ENCODE data around the gene COASY.

COASY gene

DNA sequence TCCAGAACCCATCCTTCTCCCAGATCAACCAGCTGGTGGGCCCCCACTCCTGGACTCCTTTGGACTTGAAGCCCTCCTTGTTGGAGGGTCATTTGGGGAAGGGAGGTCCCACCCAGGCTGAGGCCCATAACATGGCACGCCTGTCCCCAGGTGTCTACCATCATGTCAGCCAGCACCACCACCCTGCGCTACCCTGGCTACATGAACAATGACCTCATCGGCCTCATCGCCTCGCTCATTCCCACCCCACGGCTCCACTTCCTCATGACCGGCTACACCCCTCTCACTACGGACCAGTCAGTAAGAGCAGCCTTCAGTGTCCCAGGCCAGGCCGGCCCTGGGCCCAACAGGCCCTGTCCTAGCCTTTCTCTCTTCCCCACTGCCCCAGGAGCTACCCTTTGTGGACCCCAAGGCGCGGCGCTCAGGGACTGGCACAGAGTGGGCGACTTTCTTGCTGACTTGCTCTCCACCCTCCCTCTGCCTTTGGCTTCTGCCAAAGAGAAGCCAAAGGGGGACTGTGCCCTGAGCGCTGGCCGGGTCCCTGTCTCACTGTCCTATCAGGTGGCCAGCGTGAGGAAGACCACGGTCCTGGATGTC, 51.8 kb downstream of the COASY start:
- DNase-seq: no peak

All from T-helper 1 cell (primary cell).